Kidney capillary endothelial cell (primary cell): ENCODE results near the gene PYROXD2.
A peak's percentile ranks its signal among the peaks of the same experiment; 100 is the strongest.
"Not testable (repeated sequence)": the region's sequence is repeated elsewhere in the genome, so short reads cannot be mapped to it uniquely, and the experiment has no call there.

Experiments
- DNase-seq: peaks from one replicate; pipeline ENCODE4 v3.0.0-alpha.2; 2018; ENCODE audit warnings: low spot score

PYROXD2 gene

GRCh38 chr10:98365406-98366061, 49.4 kb downstream of the PYROXD2 start:
- no peak for DNase-seq

- DNase-seq: no peak
Measured at GRCh38 chr10:98364432-98365102, 50.4 kb downstream of the PYROXD2 start.

- DNase-seq: no peak
Measured at GRCh38 chr10:98363220-98363619, 51.8 kb downstream of the PYROXD2 start.

GRCh38 chr10:98361131-98362025, 53.6 kb downstream of the PYROXD2 start:
- DNase-seq: no peak

GRCh38 chr10:98357194-98357822, 57.7 kb downstream of the PYROXD2 start:
- DNase-seq: no peak

- no peak for DNase-seq
Measured at GRCh38 chr10:98354491-98354890, 60.5 kb downstream of the PYROXD2 start.

- no peak for DNase-seq
Measured at GRCh38 chr10:98353170-98353569, 61.8 kb downstream of the PYROXD2 start.

- no peak for DNase-seq
Measured at GRCh38 chr10:98351831-98352402, 63.1 kb downstream of the PYROXD2 start.

- peak; percentile 56 for DNase-seq
Measured at GRCh38 chr10:98349508-98349922, 65.5 kb downstream of the PYROXD2 start.

- DNase-seq: no peak
Measured at GRCh38 chr10:98346847-98347246, 68.1 kb downstream of the PYROXD2 start.

- DNase-seq: peak; percentile 37
Measured at GRCh38 chr10:98344589-98345038, 70.4 kb downstream of the PYROXD2 start.

GRCh38 chr10:98341701-98342100, 73.3 kb downstream of the PYROXD2 start:
- not testable (repeated sequence) for DNase-seq

- no peak for DNase-seq
Measured at GRCh38 chr10:98340940-98341310, 74.1 kb downstream of the PYROXD2 start.

- DNase-seq: no peak
Measured at GRCh38 chr10:98340261-98340939, 74.6 kb downstream of the PYROXD2 start.

- DNase-seq: no peak
Measured at GRCh38 chr10:98339799-98340198, 75.2 kb downstream of the PYROXD2 start.

- DNase-seq: no peak
Measured at GRCh38 chr10:98338896-98339295, 76.1 kb downstream of the PYROXD2 start.

GRCh38 chr10:98338318-98338717, 76.7 kb downstream of the PYROXD2 start:
- no peak for DNase-seq

GRCh38 chr10:98337484-98337883, 77.5 kb downstream of the PYROXD2 start:
- no peak for DNase-seq
